Dermis microvascular lymphatic vessel endothelial cell (primary cell): ENCODE measurements around the gene ABLIM1. TPM values are rescaled to one million over a fixed set of nuclear protein-coding genes. Genes with fewer than 3 reads are reported as not detected.
A peak's percentile ranks its signal among the peaks of the same experiment; 100 is the strongest.

Experiments
- DNase-seq, 2 donors: peaks; one replicate each; pipeline versions ENCODE4 v3.0.0 to v3.0.0-alpha.2; 2010; ENCODE audit warnings: low read depth in 2 of 2
- total RNA-seq: library from RNA; depleted of rRNA; stranded (reverse); fragments of >200 nt; gene quantifications from 2 replicates; pipeline ENCODE4 v1.2.1, GENCODE V29; 2014

ABLIM1 gene
- total RNA-seq, 1 donor from 2014 or later, result 40.6 TPM

- DNase-seq, result peak in 1 of 2 donors; percentile 89
Observed at GRCh38 chr10:114393482-114393881, 264.6 kb downstream of the ABLIM1 start.

DNA sequence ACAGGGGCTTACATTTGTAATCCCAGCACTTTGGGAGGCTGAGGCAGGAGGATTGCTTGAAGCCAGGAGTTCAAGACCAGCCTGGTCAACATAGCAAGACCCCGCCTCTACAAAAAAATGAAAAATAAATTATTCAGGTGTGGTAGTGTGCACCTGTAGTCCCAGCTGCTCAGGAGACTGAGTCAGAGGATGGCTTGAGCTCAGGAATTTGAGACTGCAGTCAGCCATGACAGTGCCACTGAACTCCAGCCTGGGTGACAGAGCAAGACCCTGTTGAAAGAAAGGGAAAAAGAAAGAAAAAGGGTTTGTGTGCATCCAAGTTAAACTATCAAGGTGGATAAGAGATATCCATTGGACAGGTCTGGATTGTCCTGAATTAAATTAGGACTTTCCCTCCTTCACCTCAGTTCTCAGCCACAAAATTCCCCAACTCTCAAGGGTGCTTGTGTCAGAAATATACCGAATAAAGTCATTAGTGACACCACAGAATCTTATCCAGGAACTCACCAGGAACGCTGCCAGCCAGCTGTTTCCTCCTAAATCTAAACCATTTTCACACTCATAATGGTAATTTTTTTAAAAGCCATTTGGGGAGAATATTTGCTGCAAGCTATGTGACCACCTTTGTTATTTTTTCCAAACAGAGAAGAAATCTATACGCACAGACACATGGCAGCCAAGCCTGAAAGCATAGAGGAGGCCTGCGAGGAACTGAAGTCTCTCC, 265.8 kb downstream of the ABLIM1 start:
- peak; percentile 70 to 89 for DNase-seq

DNA sequence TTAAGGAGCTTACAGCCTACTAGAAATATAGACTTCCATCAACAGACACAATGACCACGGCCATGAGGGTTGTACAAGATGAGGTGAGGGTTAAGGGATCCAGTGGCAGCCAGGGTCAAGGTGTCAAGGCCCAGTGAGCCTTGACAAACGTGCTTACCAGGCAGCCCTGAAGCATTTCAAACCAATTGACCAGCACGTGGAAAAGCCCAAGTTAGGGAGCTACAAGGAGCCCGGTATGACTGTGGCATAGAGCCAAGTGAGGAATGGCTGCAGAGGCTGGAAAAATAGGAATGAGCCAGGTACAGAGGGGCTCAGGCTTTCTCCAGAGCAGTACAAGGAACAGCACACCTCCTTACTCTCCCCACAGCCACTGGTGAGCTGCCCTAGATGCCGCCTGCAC, 266.5 kb downstream of the ABLIM1 start:
- DNase-seq, result no peak

DNA sequence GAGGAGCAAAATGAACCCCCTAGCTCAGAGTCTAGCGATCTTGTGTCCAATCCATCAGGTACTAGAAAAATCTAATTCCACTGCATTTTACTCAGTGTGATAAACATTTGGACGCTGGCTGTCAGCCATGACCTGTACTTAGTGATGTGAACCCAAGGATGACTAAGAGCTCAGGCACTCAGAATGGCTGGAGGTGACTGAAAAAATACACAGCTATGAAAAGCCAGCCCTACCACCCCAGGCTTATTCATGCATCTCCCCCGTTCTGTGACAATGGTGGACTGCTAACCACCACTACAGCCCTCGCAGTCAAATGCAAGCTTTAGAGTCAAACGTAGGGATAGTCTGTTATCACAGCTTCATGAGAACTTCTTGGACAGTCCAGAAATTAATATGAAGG, 268.6 kb downstream of the ABLIM1 start:
- peak; percentile 89 to 95 for DNase-seq

- DNase-seq, result peak in 1 of 2 donors; percentile 24
Observed at GRCh38 chr10:114388275-114388674, 269.8 kb downstream of the ABLIM1 start.

- DNase-seq, result no peak
Observed at GRCh38 chr10:114387784-114388183, 270.3 kb downstream of the ABLIM1 start.

- DNase-seq, result no peak
Observed at GRCh38 chr10:114386452-114386851, 271.6 kb downstream of the ABLIM1 start.

GRCh38 chr10:114385557-114385956, 272.5 kb downstream of the ABLIM1 start:
- DNase-seq, result no peak

DNA sequence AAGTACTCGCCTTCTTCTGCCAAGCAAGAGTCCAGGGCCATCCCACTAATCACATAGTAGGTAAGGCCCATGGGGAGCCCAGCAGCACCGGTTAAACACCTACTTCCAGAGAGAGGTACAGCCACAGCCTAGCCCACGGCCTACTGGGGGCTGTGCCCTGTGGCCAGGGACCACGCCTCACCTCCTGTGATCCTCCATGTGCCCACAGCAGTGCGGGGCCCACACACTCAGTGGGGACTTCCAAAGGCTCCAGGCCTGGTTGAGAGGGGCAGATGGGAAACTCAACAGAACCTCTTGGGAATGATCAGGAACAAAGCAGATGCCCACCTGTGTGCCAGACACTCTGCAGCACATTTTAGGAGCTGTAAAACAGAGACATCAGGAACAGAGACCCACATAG, 273.5 kb downstream of the ABLIM1 start:
- no peak for DNase-seq

DNA sequence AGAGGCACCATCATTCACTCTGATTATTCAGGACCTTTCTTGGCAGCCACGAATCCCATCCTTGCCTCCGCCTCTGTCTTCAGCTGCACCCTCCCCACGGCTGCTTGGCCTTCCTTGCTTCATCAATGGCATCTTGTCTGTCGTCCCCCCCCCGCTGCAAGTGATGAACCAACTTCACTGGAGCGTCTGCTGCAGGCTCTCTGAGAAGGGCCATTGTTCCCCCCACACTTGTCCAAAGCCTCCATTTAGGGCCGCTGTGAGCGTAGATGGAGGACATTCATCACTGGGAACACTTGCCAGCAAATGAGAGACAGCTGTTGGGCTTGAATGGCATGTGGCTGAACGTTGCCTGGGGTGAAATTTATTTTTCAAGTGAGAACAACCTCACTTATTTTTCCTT, 273.9 kb downstream of the ABLIM1 start:
- DNase-seq, result no peak

Other genes with a start within 250 kb of the ABLIM1 start
- gene FHIP2A, start 163.5 kb upstream of the ABLIM1 start, total RNA-seq, result 23.5 and 31.5 TPM in 2 replicates